AG10803 (cell line): ENCODE measurements around the gene TJP2.

ENCODE experiments used
- DNase-seq: peaks from one replicate; pipeline ENCODE4 v3.0.0; 2010; ENCODE audit warnings: low read depth
- H3K4me3 ChIP-seq: 2 replicates; pipeline ENCODE4 v1.5.1; 2011; ENCODE audit warnings: mild to moderate bottlenecking, low read length, control low read depth
- TF ChIP-seq, protein P1 (sequence below): conservative IDR thresholded peaks from 2 replicates; pipeline ENCODE4 v1.5.1; 2011; ENCODE audit warnings: mild to moderate bottlenecking, low read length, control low read depth, inconsistent platforms

TJP2 gene

DNA sequence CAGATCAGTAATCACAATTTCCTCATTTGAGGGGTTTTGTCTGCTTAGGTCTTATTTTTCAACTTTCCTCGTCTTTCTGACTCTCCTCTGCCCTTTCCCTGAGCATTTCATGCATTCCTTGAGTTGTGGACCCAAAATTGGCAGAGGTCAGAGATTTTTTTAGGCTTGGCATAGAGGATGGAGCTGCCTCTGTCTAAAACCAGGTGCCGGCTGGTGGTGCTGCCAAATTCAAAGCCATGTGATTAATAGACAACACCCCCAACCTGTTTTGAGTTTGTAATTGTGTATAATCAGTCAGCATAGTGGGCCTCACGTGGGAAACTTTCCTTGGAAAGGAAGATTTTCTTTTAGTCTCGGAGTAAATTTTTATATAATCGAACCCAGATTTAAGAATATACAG is 39.6 kb downstream of the TJP2 start:
- H3K4me3 ChIP-seq, result no peak overlapping the region
- TF ChIP-seq, protein P1, sequence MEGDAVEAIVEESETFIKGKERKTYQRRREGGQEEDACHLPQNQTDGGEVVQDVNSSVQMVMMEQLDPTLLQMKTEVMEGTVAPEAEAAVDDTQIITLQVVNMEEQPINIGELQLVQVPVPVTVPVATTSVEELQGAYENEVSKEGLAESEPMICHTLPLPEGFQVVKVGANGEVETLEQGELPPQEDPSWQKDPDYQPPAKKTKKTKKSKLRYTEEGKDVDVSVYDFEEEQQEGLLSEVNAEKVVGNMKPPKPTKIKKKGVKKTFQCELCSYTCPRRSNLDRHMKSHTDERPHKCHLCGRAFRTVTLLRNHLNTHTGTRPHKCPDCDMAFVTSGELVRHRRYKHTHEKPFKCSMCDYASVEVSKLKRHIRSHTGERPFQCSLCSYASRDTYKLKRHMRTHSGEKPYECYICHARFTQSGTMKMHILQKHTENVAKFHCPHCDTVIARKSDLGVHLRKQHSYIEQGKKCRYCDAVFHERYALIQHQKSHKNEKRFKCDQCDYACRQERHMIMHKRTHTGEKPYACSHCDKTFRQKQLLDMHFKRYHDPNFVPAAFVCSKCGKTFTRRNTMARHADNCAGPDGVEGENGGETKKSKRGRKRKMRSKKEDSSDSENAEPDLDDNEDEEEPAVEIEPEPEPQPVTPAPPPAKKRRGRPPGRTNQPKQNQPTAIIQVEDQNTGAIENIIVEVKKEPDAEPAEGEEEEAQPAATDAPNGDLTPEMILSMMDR, result no peak
- peak; percentile 23 for DNase-seq

DNA sequence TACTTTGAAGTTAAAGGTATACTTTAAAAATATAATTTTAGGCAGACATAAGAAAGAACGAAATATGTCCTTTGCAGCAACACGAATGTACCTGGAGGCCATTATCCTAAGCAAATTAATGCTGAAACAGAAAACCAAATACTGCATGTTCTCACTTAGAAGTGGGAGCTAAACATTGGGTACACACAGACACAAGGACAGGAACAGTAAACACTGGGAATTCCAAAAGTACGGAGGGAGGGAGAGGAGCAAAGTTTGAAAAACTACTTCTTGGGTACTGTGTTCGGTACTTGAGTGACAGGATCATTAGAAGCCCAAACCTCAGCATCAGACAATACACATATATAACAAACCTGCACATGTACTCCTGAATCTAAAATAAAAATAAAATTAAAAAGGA is 40.9 kb downstream of the TJP2 start:
- TF ChIP-seq, protein P1, result no peak
- no peak for DNase-seq
- no peak overlapping the region for H3K4me3 ChIP-seq

DNA sequence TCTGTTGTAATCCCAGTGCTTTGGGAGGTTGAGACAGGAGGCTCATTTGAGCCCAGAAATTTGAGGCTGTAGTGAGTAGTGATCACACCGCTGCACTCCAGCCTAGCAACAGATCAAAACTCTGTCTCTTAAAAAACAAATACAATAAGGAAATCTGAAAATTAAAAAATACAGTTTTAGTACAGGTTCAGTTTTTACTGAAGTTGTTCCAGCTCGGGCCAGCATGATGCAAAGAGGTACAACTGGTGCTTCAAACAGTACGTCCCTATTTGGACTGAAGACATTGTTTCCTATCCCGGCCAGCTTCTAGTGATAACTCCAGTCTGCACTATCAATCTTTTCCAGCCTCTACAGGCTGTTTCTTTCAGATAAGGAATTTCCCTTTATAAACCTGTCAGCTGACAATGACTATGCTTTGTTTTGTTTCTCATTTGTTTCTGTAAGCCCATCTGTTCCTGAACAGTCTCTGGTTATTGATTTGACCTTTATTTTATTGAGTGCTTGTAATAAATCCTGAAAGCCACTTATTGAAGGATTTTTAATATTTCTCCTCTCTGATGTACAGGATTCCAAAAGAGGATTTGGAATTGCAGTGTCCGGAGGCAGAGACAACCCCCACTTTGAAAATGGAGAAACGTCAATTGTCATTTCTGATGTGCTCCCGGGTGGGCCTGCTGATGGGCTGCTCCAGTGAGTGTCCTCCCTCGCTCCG is 41.9 kb downstream of the TJP2 start:
- DNase-seq, result no peak
- TF ChIP-seq, protein P1, result no peak

DNA sequence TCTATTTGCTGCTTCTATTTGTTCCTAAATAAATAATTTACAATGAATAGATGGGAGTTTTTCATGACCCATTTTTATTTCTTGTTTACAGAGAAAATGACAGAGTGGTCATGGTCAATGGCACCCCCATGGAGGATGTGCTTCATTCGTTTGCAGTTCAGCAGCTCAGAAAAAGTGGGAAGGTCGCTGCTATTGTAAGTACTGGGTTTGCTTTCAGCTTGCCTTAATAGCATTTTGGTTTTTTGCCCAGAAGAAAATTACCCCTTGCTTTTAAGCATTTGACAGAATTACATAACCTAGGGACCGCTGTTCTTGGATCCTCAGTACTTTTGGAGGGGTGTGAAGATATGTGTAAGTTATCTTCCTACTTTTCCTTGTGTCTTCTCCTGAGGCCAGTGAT is 44.1 kb downstream of the TJP2 start:
- TF ChIP-seq, protein P1, result no peak
- no peak for DNase-seq
- no peak overlapping the region for H3K4me3 ChIP-seq

More for the DNA sequence above, 41.9 kb downstream of the TJP2 start:
- no peak overlapping the region for H3K4me3 ChIP-seq

DNA sequence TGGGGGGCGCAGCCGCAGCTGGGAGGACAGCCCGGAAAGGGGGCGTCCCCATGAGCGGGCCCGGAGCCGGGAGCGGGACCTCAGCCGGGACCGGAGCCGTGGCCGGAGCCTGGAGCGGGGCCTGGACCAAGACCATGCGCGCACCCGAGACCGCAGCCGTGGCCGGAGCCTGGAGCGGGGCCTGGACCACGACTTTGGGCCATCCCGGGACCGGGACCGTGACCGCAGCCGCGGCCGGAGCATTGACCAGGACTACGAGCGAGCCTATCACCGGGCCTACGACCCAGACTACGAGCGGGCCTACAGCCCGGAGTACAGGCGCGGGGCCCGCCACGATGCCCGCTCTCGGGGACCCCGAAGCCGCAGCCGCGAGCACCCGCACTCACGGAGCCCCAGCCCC is 47.0 kb downstream of the TJP2 start:
- H3K4me3 ChIP-seq, result no peak overlapping the region
- no peak for DNase-seq
- TF ChIP-seq, protein P1, result no peak

DNA sequence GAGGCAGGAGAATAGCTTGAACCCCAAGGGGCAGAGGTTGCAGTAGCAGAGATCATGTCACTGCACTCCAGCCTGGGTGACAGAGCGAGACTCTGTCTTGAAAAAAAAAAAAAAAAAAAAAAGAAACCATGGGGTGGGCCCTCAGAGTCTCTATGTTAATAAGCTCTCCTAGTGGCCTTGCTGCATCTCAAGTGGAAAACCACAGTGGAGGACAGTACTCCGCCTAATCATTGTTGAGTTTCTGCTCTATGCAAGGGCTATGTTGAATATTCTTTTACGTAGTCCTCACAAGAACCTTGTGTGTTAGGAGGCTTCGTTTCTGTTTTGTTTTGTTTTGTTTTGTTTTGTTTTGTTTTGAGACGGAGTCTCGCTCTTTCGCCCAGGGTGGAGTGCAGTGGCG is 48.9 kb downstream of the TJP2 start:
- H3K4me3 ChIP-seq, result no peak overlapping the region
- TF ChIP-seq, protein P1, result no peak
- no peak for DNase-seq

DNA sequence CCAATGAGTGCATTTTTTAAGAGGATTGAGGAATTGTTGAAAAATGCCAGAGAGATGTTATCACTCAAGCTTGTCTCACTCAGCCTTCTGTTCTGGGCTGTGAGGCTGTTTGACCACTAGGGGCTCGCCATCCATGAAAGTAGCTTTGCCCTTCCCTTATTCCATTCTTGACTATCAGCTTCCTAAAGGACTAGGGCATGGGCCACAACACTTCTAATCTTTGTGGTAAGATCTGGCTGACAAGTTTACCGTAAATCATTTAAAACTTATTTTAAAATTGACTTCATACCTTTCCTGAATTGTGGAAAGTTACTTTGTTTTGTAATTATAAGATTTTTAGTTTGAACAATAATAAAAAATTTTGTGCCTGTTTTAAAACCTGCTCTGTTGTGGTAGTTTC is 49.5 kb downstream of the TJP2 start:
- peak; percentile 73 for DNase-seq
- H3K4me3 ChIP-seq, result no peak overlapping the region

More for the DNA sequence above, 49.5 kb downstream of the TJP2 start:
- TF ChIP-seq, protein P1, result peak; percentile 81
